H1 (cell line): ENCODE results near the gene TPRG1L. TPM values are rescaled to one million over a fixed set of nuclear protein-coding genes. Genes with fewer than 3 reads are reported as not detected.
A peak's percentile ranks its signal among the peaks of the same experiment; 100 is the strongest.

Experiments
- CTCF ChIA-PET: fragments of 300-600 bp; sonication (Branson Sonifier 250); formaldehyde crosslinking; loops from one replicate; lab custom pipeline; 2021; ENCODE audit not compliant: partially characterized antibody; lab: Charles Lee
- POLR2A ChIA-PET: fragments of 300-600 bp; sonication (Branson Sonifier 250); formaldehyde crosslinking; loops from one replicate; lab custom pipeline; 2021; ENCODE audit warnings: inconsistent platforms; ENCODE audit not compliant: partially characterized antibody; lab: Charles Lee
- DNase-seq, 2 experiments: peaks; one replicate each; pipeline versions ENCODE4 v3.0.0 to v3.0.0-alpha.2; 2010 to 2022; ENCODE audit warnings: low spot score in 2 of 2, low read depth in 1 of 2, mixed read lengths in 1 of 2
- FAIRE-seq: peaks from 2 replicates; lab custom pipeline; 2011; peaks lifted over from hg19 to GRCh38; lab: Jason Lieb, UNC
- H2AFZ ChIP-seq: 2 replicates; pipeline ENCODE4 v1.8.1; 2012; ENCODE audit warnings: low read length, inconsistent platforms
- H2AK5ac ChIP-seq: 2 replicates; pipeline ENCODE4 v1.6.1; 2013; ENCODE audit warnings: low read depth, low read length
- H2BK120ac ChIP-seq: replicated peaks from 2 replicates; pipeline ENCODE3; 2013; ENCODE audit warnings: low read depth, low read length, inconsistent platforms
- H2BK12ac ChIP-seq: 2 replicates; pipeline ENCODE4 v1.6.1; 2013; ENCODE audit warnings: low read depth, low read length
- H2BK15ac ChIP-seq: 2 replicates; pipeline ENCODE4 v1.6.1; 2013; ENCODE audit warnings: low read length
- H2BK20ac ChIP-seq: 2 replicates; pipeline ENCODE4 v1.6.1; 2013; ENCODE audit warnings: low read length
- H2BK5ac ChIP-seq: 2 replicates; pipeline ENCODE4 v1.6.1; 2013; ENCODE audit warnings: low read depth, low read length
- H3K14ac ChIP-seq: 2 replicates; pipeline ENCODE4 v1.6.1; 2013; ENCODE audit warnings: inconsistent platforms; ENCODE audit not compliant: insufficient read length
- H3K18ac ChIP-seq: 2 replicates; pipeline ENCODE4 v1.6.1; 2013; ENCODE audit warnings: low read length; ENCODE audit errors: extremely low read depth
- H3K23ac ChIP-seq: 2 replicates; pipeline ENCODE4 v1.6.1; 2013; ENCODE audit warnings: inconsistent platforms; ENCODE audit not compliant: insufficient read length
- H3K23me2 ChIP-seq: 2 replicates; pipeline ENCODE4 v1.6.1; 2013; ENCODE audit warnings: low read depth, low read length
- H3K27ac ChIP-seq: 2 replicates; pipeline ENCODE4 v1.6.1; 2011; ENCODE audit warnings: low read depth, low read length, inconsistent platforms
- H3K27me3 ChIP-seq, 4 experiments: replicated peaks in 1 of 4; 1 replicate in 1 of 4; 2 replicates in 3 of 4; pipeline versions ENCODE4 v1.6.1 to v1.8.1; 2011 to 2013; ENCODE audit warnings: low read length in 3 of 4, mild to moderate bottlenecking in 3 of 4, inconsistent platforms in 2 of 4, mixed read lengths in 2 of 4, moderate library complexity in 1 of 4; ENCODE audit not compliant: control insufficient read depth in 3 of 4, insufficient read depth in 3 of 4; ENCODE audit errors: extremely low read depth in 1 of 4
- H3K36me3 ChIP-seq, 4 experiments: 2 replicates each; pipeline versions ENCODE4 v1.6.1 to v1.8.1; 2011 to 2013; ENCODE audit warnings: mild to moderate bottlenecking in 4 of 4, low read length in 3 of 4, moderate library complexity in 2 of 4, control low read depth in 1 of 4, inconsistent platforms in 1 of 4; ENCODE audit not compliant: insufficient read depth in 4 of 4, control insufficient read depth in 2 of 4
- H3K4ac ChIP-seq: replicated peaks from 2 replicates; pipeline ENCODE3; 2013; ENCODE audit warnings: low read length, low read depth, mixed read lengths, inconsistent platforms; ENCODE audit not compliant: insufficient read length
- H3K4me1 ChIP-seq, 4 experiments: replicated peaks in 1 of 4; 1 replicate in 1 of 4; 2 replicates in 3 of 4; pipeline versions ENCODE4 v1.6.1 to v1.8.1; 2011 to 2013; ENCODE audit warnings: low read length in 3 of 4, inconsistent platforms in 2 of 4, mixed read lengths in 1 of 4; ENCODE audit not compliant: insufficient read depth in 4 of 4, control insufficient read depth in 3 of 4
- H3K4me2 ChIP-seq, 2 experiments: 2 replicates each; pipeline versions ENCODE4 v1.6.1 to v1.8.1; 2011 to 2013; ENCODE audit warnings: low read depth in 2 of 2, low read length in 2 of 2, control low read depth in 1 of 2, inconsistent platforms in 1 of 2, mild to moderate bottlenecking in 1 of 2; ENCODE audit not compliant: insufficient read depth in 1 of 2
- H3K4me3 ChIP-seq, 4 experiments: fragments of 200-600, 300-600 bp in 1 of 4; sonication (generic), shearing (Covaris generic), sonication (Bioruptor Twin) in 1 of 4; 2 replicates each; pipeline versions ENCODE4 v1.5.1 to v1.8.1; 2011 to 2016; ENCODE audit warnings: low read length in 4 of 4, low read depth in 3 of 4, control low read depth in 2 of 4, inconsistent platforms in 2 of 4, mild to moderate bottlenecking in 2 of 4, mixed read lengths in 1 of 4, moderate library complexity in 1 of 4; ENCODE audit not compliant: insufficient read depth in 2 of 4; ENCODE audit errors: extremely low read depth in 1 of 4
- H3K56ac ChIP-seq: replicated peaks from 2 replicates; pipeline ENCODE3; 2013; ENCODE audit warnings: low read depth, mild to moderate bottlenecking, mixed read lengths, low read length, inconsistent platforms; ENCODE audit not compliant: insufficient read length
- H3K79me1 ChIP-seq: 2 replicates; pipeline ENCODE4 v1.6.1; 2013; ENCODE audit warnings: low read depth, low read length, control low read depth
- H3K79me2 ChIP-seq, 2 experiments: 2 replicates each; pipeline versions ENCODE4 v1.6.1 to v1.8.1; 2012 to 2013; ENCODE audit warnings: low read length in 2 of 2, mild to moderate bottlenecking in 2 of 2, inconsistent platforms in 1 of 2; ENCODE audit not compliant: insufficient read depth in 2 of 2, control insufficient read depth in 1 of 2
- H3K9ac ChIP-seq, 4 experiments: replicated peaks in 1 of 4; 1 replicate in 1 of 4; 2 replicates in 3 of 4; pipeline versions ENCODE4 v1.6.1 to v1.8.1; 2011 to 2013; ENCODE audit warnings: low read depth in 3 of 4, low read length in 3 of 4, control low read depth in 2 of 4, mild to moderate bottlenecking in 2 of 4, moderate library complexity in 2 of 4, inconsistent platforms in 1 of 4; ENCODE audit errors: extremely low read depth in 1 of 4
- H3K9me3 ChIP-seq, 2 experiments: 2 replicates each; pipeline versions ENCODE4 v1.6.1 to v1.8.1; 2012 to 2013; ENCODE audit warnings: mild to moderate bottlenecking in 2 of 2, moderate library complexity in 2 of 2, control low read depth in 1 of 2, inconsistent platforms in 1 of 2, low read depth in 1 of 2, low read length in 1 of 2, mixed read lengths in 1 of 2; ENCODE audit not compliant: insufficient read depth in 2 of 2
- H4K20me1 ChIP-seq, 2 experiments: replicated peaks in 1 of 2; 2 replicates each; pipeline versions ENCODE3 to v1.8.1; 2011 to 2013; ENCODE audit warnings: inconsistent platforms in 2 of 2, low read length in 2 of 2, mild to moderate bottlenecking in 1 of 2; ENCODE audit not compliant: insufficient read depth in 2 of 2, control insufficient read depth in 1 of 2
- H4K5ac ChIP-seq: 2 replicates; pipeline ENCODE4 v1.6.1; 2013; ENCODE audit warnings: low read length, low read depth, mixed read lengths, inconsistent platforms; ENCODE audit not compliant: insufficient read length
- H4K8ac ChIP-seq: 2 replicates; pipeline ENCODE4 v1.8.0; 2013; ENCODE audit warnings: mild to moderate bottlenecking, moderate library complexity, low read length, inconsistent platforms; ENCODE audit not compliant: insufficient read depth; ENCODE audit errors: extremely low read depth
- H4K91ac ChIP-seq: replicated peaks from 2 replicates; pipeline ENCODE3; 2013; ENCODE audit warnings: low read length, mixed read lengths, inconsistent platforms; ENCODE audit not compliant: insufficient read length
- BACH1 ChIP-seq: IDR thresholded peaks from 2 replicates; pipeline ENCODE4 v1.6.1; 2012; ENCODE audit warnings: low read length, improper control_type of control experiment
- BCL11A ChIP-seq, 2 experiments: IDR thresholded peaks; one replicate each; pipeline ENCODE4 v1.6.1; 2011; ENCODE audit warnings: low read depth in 2 of 2, low read length in 2 of 2, mild to moderate bottlenecking in 2 of 2
- BRCA1 ChIP-seq: IDR thresholded peaks from 2 replicates; pipeline ENCODE4 v1.6.1; 2012; ENCODE audit warnings: low read depth, low read length, improper control_type of control experiment
- FOSL1 ChIP-seq: IDR thresholded peaks from 2 replicates; pipeline ENCODE4 v1.6.1; 2011; ENCODE audit warnings: mild to moderate bottlenecking, low read depth, low read length, moderate library complexity; ENCODE audit not compliant: insufficient read depth
- MAFK ChIP-seq: IDR thresholded peaks from 2 replicates; pipeline ENCODE4 v1.6.1; 2012; ENCODE audit warnings: low read depth, mild to moderate bottlenecking, improper control_type of control experiment, low read length
- PHF8 ChIP-seq: fragments of 200-600 bp; sonication (generic); conservative IDR thresholded peaks from 2 replicates; pipeline ENCODE4 v1.7.1; 2012; ENCODE audit warnings: low read depth, mild to moderate bottlenecking, inconsistent platforms, low read length, moderate library complexity
- POLR2A ChIP-seq, 2 experiments: IDR thresholded peaks; 1 replicate in 1 of 2; 2 replicates in 1 of 2; pipeline ENCODE4 v1.6.1; 2011; ENCODE audit warnings: low read depth in 2 of 2, low read length in 2 of 2, mild to moderate bottlenecking in 2 of 2; ENCODE audit errors: control extremely low read depth in 1 of 2
- RNF2 ChIP-seq: fragments of 200-900, 300-1000 bp; sonication (generic); IDR thresholded peaks from 2 replicates; pipeline ENCODE4 v1.7.1; 2016; ENCODE audit warnings: borderline replicate concordance, low read depth, mild to moderate bottlenecking, antibody characterized with exemption, low read length; ENCODE audit not compliant: poor library complexity, severe bottlenecking; ENCODE audit errors: missing control alignments
- SIX5 ChIP-seq: IDR thresholded peaks from 2 replicates; pipeline ENCODE4 v1.6.1; 2011; ENCODE audit warnings: mild to moderate bottlenecking, low read depth, low read length
- SP4 ChIP-seq: IDR thresholded peaks from 2 replicates; pipeline ENCODE4 v1.6.1; 2012; ENCODE audit warnings: low read length, inconsistent platforms
- TCF12 ChIP-seq: IDR thresholded peaks from 2 replicates; pipeline ENCODE4 v1.6.1; 2011; ENCODE audit warnings: low read depth, mild to moderate bottlenecking, low read length
- WGBS, 2 experiments: shearing (Covaris generic) in 1 of 2; methylation state at CpG; one replicate each; pipeline versions ENCODE4 v1.1.6 to v1.1.7; 2013 to 2015; ENCODE audit warnings: low lambda C conversion rate in 2 of 2, mixed read lengths in 2 of 2, inconsistent platforms in 1 of 2, low coverage in 1 of 2, missing lambda C conversion rate in 1 of 2; ENCODE audit not compliant: insufficient replicate concordance in 2 of 2, insufficient coverage in 1 of 2, insufficient read length in 1 of 2; ENCODE audit errors: extremely low coverage in 1 of 2, missing lambda C conversion rate in 1 of 2; 5-methylcytosine and 5-hydroxymethylcytosine counted together
- polyA plus RNA-seq, 7 experiments: library from polyadenylated mRNA; depleted of rRNA in 3 of 7; stranded (reverse) in 5 of 7; unstranded in 2 of 7; fragments of >200 nt in 5 of 7; fragments of 200-250 nt in 2 of 7; gene quantifications; 1 replicate in 5 of 7; 2 replicates in 1 of 7; 4 replicates in 1 of 7; pipeline versions ENCODE4 v1.2.1 to v1.2.3, GENCODE V29; 2011 to 2013; ENCODE audit warnings: missing spikeins in 2 of 7, mixed read lengths in 2 of 7
- total RNA-seq: library from RNA; stranded (reverse); fragmentation: NEBNext Ultra II Directional; extraction: Animal tissue kit (Norgen Biotek cat#: 25700); gene quantifications from 2 replicates; pipeline ENCODE4 v1.2.1, GENCODE V29; 2021
- TF ChIP-seq, protein P1 (sequence below): IDR thresholded peaks from 2 replicates; pipeline ENCODE4 v1.6.1; 2011; ENCODE audit warnings: low read depth, mild to moderate bottlenecking, low read length; ENCODE audit not compliant: insufficient read depth

Gene TPRG1L
- total and polyA plus RNA-seq, 2 of the 8 experiments (the other 6 are each of a cell fraction or from before 2014, with no cell fraction given): 21.7 to 22.3 TPM

DNA sequence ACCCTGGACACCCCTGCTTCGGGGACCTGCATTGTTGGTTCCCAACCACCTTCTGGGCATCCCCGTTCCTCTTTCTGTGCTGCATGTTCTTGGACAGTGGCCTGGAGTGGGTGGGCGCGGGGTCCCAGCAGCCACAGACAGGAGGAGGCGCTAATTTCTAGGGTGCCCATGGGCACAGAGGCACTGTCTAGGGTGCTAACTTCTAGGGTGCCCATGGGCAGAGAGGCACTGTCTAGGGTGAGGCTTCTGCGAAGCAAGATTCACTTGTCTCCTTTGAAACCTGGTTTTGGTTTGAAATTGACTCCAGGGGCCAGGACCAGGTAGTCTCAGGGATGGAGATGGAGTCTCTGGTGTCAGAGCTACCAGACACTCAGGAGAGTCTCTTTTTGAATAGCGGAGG lies 12.7 kb upstream of the TPRG1L start:
- H2AFZ ChIP-seq: no peak overlapping the region
- peaks cover 3 to 16% (median 12%) of the 10 kb centered on the region in 4 experiments for H3K27me3 ChIP-seq
- no peak for TF ChIP-seq PHF8
- TF ChIP-seq TCF12: no peak
- TF ChIP-seq MAFK: no peak
- no peak for TF ChIP-seq BCL11A (IDR thresholded peaks at IDR 0.05; ENCODE audit: low read depth in 2 of 2, low read length in 2 of 2)
- TF ChIP-seq SIX5: no peak
- TF ChIP-seq POLR2A (IDR thresholded peaks at IDR 0.05; ENCODE audit: control extremely low read depth in 1 of 2, low read depth in 2 of 2, low read length in 2 of 2): no peak
- TF ChIP-seq BRCA1: no peak
- no peak for TF ChIP-seq BACH1
- TF ChIP-seq FOSL1: no peak
- TF ChIP-seq RNF2: no peak
- TF ChIP-seq SP4: no peak
- TF ChIP-seq, protein P1, sequence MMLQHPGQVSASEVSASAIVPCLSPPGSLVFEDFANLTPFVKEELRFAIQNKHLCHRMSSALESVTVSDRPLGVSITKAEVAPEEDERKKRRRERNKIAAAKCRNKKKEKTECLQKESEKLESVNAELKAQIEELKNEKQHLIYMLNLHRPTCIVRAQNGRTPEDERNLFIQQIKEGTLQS: no peak

More for the DNA sequence above, 12.7 kb upstream of the TPRG1L start:
- peak overlapping the region; percentile 60; the same call in 1 of the 2 replicates for H3K18ac ChIP-seq
- H4K8ac ChIP-seq: no peak overlapping the region
- H3K4ac ChIP-seq: no peak overlapping the region
- H3K9ac ChIP-seq: no peak overlapping the region
- no peak overlapping the region for H2BK20ac ChIP-seq
- H3K4me1 ChIP-seq: peaks cover 0 to 37% (median 22%) of the 10 kb centered on the region in 4 experiments; a peak in 6 of 7 replicates
- DNase-seq: no peak
- peak overlapping the region; percentile 88; the same call in 1 of the 2 replicates for H2BK5ac ChIP-seq
- H2BK12ac ChIP-seq: peak overlapping the region; percentile 90; the same call in 1 of the 2 replicates
- no peak overlapping the region for H4K5ac ChIP-seq
- 76% methylated on average over 7 of the region's 7 CpGs; no CpG with 5 or more reads in 1 of the 2 experiments for WGBS, 2 experiments
- peaks cover 11% of the 10 kb centered on the region; the same call in 1 of the 2 replicates for H3K23me2 ChIP-seq
- no peak for FAIRE-seq
- peak overlapping the region in 3 of 4 experiments; percentile 17 to 49 (median 36); a peak in 4 of 8 replicates for H3K4me3 ChIP-seq
- H2BK120ac ChIP-seq: no peak overlapping the region
- H3K36me3 ChIP-seq: no peaks in the 10 kb centered on the region
- no peak overlapping the region for H3K14ac ChIP-seq
- CTCF ChIA-PET: interaction anchor here (1.4 to 1.8 kb wide), 2 partner anchors 29 to 53 kb away, joined by 3 to 6 read pairs; no protein-coding TSS in a partner anchor
- peaks cover 0 to 9% of the 10 kb centered on the region in 2 experiments; a peak in 1 of 4 replicates for H3K79me2 ChIP-seq
- H3K56ac ChIP-seq: no peak overlapping the region
- no peaks in the 10 kb centered on the region for H3K9me3 ChIP-seq
- H3K79me1 ChIP-seq: no peaks in the 10 kb centered on the region; the same call in 1 of the 2 replicates
- no peak overlapping the region for H3K27ac ChIP-seq
- no peak overlapping the region for H3K23ac ChIP-seq
- no peak overlapping the region for H2AK5ac ChIP-seq
- H2BK15ac ChIP-seq: peak overlapping the region; percentile 16; the same call in 1 of the 2 replicates
- H3K4me2 ChIP-seq: peak overlapping the region; percentile 68 to 83
- POLR2A ChIA-PET: interaction anchor here (0.8 kb wide), 1 partner anchor 20 kb away, joined by 3 read pairs; no protein-coding TSS in a partner anchor
- peak overlapping the region; percentile 76 for H4K91ac ChIP-seq
- peaks cover 2 to 5% of the 10 kb centered on the region in 2 experiments for H4K20me1 ChIP-seq
